ENCODE results near the gene UBE2D4.
"Not testable (repeated sequence)": the region's sequence is repeated elsewhere in the genome, so short reads cannot be mapped to it uniquely, and the experiment has no call there.

UBE2D4 gene

DNA sequence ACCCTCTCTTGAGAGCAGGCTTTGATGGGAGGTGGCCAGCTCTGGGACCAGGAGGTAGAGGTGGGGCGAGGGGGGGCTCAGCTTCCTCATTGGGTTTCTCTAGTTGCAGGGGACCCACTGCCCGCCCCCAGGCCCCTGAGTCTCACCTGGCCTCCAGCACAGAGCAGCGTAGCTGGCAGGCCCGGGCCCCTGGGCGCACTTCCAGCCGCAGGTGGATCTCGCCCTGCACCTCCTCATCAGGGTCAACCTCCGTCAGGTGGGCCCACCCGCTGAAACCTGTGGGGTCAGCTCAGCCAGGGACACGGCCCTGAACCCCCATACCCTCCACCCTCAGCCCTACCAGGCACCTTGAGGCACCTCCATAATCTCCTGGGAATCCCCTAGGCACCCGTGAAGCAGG lies 43.4 kb downstream of the UBE2D4 start:
- DNase-seq, result not testable (repeated sequence)

DNA sequence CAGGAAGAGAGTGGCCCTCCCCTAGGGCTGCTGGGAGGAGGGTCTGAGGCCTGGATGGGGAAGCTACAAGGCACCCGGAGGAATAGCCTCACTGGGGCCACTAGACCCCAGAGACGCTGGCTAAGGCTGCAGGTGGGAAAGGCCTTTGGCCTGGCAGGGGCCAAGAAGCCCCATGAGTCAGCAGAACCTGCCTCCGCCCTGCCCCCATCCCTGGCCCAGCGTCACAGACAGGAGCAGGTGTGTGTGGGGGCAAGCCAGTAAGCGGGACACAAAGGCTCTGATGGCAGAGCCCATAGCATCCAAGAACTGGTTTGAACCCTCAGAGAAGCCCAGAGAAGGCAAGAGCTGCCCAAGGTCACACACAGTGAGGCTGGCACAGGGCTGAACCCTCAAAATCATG lies 44.5 kb downstream of the UBE2D4 start:
- DNase-seq, result not testable (repeated sequence)

GRCh38 chr7:43974033-43974573 lies 47.9 kb downstream of the UBE2D4 start:
- not testable (repeated sequence) for DNase-seq

GRCh38 chr7:43974725-43975482 lies 48.7 kb downstream of the UBE2D4 start:
- DNase-seq, result not testable (repeated sequence)

- no peak for DNase-seq
Observed at GRCh38 chr7:43977525-43977924, 51.3 kb downstream of the UBE2D4 start.

GRCh38 chr7:43978102-43978501 lies 51.9 kb downstream of the UBE2D4 start:
- DNase-seq, result not testable (repeated sequence)

- DNase-seq, result not testable (repeated sequence)
Observed at GRCh38 chr7:43982848-43983247, 56.6 kb downstream of the UBE2D4 start.

- not testable (repeated sequence) for DNase-seq
Observed at GRCh38 chr7:43983736-43984135, 57.5 kb downstream of the UBE2D4 start.

- DNase-seq, result peak; percentile 12
Observed at GRCh38 chr7:43985904-43986864, 59.9 kb downstream of the UBE2D4 start.

DNA sequence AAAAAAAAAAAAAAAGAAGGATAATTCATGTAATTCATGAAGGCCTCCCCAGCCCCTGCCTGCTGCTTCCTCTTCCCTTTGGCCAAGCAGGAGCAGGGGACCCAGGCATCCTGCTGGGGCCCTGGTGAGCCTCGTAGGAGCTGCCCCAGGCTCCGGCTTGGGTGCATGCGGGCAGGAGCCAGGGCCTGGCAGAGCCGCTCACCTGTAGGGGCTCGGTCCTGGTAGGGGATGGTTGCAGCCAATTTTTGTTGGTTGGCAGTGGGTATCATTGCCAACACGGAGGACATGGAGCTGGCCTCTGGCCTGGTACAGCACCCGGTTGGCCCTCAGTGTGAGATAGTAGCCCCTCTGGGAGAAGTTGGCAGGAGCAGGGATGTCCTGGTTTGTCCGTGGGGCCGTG lies 61.2 kb downstream of the UBE2D4 start:
- not testable (repeated sequence) for DNase-seq

- DNase-seq, result not testable (repeated sequence)
Observed at GRCh38 chr7:43990011-43990585, 63.9 kb downstream of the UBE2D4 start.

GRCh38 chr7:43990829-43991228 lies 64.6 kb downstream of the UBE2D4 start:
- not testable (repeated sequence) for DNase-seq

GRCh38 chr7:43992896-43993295 lies 66.7 kb downstream of the UBE2D4 start:
- DNase-seq, result not testable (repeated sequence)

GRCh38 chr7:43994681-43995080 lies 68.4 kb downstream of the UBE2D4 start:
- not testable (repeated sequence) for DNase-seq

- not testable (repeated sequence) for DNase-seq
Observed at GRCh38 chr7:43997532-43997931, 71.3 kb downstream of the UBE2D4 start, which contains the start of gene SPDYE1. TSS of gene SPDYE1 (plus strand) at chr7:43997897. CDS start at chr7:43999950, 2,053 bp downstream.

Data from NCI-H748 treated with DMSO at 0.1 percent for 48 hours (cell line).